Stimulated activated naive CD8-positive, alpha-beta T cell treated with anti-CD3 and anti-CD28 coated beads, Interleukin-15, Interleukin-2, amounts not matched to agents 100 U/mL and 50 U/mL, for 24 hours (primary cell): ENCODE results near the gene DDX51.
A peak's percentile ranks its signal among the peaks of the same experiment; 100 is the strongest.
"Not testable (repeated sequence)": the region's sequence is repeated elsewhere in the genome, so short reads cannot be mapped to it uniquely, and the experiment has no call there.

Experiments
- ATAC-seq: fragments of 150-1000 bp; cut with Tn5 transposase; one replicate; pipeline ENCODE4 v1.10.0; 2021
- DNase-seq: peaks from one replicate; pipeline ENCODE4 v3.0.0; 2021

The DDX51 gene

DNA sequence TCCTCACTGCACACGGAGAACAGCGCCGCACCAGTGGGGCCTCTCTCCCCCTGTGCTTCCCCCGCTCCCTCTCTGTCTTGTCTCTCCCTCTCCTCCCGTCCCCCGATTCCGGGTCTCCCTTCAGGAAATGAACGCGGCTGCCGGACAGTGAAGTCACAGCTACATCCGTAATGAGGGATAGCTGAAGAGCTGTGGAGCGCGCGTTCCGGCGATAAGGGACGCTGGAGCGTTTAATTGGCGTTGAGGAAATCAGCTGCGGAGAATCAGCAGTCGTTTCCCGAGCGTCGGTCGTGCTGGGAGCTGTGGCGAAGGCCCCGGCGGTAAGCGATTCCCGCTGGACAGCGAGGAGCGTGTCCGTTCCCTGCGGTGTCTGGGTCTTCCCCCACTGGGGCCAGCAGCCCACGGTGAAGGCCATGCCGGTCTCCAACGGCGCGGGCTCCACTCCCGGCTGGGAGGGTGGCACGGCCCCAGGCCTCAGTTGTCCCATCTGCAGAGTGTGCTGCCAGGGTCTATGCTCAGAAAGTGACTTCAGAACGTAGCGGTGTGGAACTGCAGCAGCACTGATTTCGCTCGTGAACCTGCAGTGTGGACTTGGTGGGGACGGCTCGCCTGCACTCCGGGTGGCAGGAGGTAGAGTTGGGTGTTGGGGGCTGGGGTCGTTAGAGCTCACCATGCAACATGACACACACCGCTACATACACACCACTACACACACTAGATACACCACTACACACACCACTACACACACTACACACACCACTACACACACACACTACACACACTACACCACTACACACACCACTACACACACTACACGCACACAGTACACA lies 11.0 kb upstream of the DDX51 start:
- no peak for ATAC-seq
- no peak for DNase-seq

DNA sequence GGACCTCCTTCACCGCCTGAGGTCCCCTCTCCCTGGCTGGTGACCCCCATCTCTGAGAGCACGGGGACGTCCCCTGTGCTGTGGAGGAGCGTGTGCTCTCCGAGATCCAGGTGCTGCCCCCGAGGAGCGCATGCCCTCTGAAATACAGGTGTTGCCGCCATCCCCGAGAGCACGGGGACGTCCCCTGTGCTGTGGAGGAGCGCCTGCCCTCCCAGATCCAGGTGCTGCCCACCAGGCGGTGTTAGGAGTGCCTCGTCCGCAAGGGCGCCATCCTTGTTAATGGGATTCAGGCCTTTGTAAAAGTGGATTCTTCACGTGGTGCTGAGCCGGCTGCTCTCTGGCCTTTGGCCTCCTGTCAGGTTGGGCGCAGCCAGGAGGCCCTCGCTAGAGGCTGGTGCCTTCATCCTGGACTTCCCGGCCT lies 10.2 kb upstream of the DDX51 start:
- ATAC-seq = no peak
- DNase-seq = no peak

DNA sequence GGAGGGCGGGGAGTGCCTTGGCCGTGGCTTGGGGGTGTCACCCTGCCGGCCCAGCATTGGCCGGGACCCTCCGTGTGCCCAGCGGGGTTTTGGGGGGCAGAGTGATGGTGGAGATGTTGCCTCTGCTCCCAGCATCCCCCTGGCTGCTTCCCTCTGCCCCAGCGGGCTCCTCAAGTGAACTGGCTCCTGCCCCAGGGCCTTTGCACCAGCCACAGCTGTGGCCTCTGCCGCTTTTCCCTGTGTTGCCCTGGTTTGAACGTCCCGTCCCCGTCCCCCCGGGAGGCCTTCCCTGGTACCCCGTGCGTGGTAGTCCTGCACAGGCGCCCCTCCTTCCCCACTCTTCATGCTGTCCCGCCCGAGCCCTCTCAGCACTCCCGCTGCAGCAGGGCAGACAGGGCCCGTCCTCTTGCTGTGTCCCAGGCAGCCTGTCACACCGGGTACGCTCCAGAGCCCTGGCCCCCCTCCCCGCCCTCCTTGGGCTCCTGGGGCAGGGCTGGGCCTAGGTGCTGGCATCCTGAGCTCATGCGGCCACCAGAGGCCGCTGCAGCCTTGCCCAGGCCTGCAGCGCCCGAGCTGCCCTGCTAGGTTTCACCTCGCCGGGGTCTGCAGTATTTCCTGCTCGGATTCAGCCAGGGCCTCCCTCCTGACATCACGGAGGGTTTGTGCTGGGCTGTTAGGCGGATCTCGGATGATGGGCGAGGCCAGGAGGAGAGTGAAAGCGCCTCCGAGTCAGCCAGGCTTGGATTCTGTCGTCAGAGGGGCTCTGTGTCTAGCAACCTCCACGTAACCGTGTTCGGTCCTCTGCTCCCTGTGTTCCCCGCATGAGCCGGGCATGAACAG lies 9.6 kb upstream of the DDX51 start:
- ATAC-seq (peak; percentile 87), DNase-seq (peak; percentile 70)

DNA sequence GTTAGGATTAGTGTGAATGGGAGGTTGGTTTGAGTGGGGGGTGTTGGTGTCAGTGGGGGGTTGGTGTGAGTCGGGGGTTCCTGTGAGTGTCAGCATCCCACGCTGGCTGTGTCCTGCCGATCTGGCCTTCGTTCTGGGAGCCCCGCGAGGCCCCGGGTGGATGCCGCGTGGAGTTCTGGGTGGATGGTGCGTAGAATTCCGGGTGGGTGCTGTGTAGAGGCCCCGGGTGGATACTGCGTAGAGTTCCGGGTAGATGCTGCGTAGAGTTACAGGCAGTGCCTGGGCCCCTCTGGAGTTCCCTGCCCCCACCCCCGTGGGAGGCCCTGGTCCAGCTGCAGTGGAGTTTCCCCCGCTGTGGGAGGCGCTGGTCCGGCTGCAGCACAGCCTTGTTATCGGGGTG lies 8.8 kb upstream of the DDX51 start:
- DNase-seq (no peak), ATAC-seq (no peak)

DNA sequence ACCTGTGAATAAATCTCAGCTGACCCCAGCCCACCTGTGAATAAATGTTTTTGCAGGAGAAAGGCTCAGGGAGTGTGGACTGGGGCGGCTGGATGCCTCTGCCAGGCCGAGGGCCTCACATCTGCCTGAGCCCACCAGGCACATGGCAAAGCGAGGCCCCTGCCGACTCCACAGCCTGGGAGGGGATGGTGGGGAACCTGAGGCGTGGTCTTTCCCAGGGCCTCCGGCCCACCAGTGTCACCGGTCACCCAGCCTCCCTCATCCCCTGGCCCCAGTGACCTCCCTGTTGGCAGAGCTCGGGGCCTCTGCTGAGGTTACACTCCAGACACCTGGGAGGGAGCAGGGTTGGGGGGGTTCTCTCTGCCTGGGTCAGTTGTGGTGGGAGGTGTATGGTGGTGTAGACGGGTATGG lies 8.3 kb upstream of the DDX51 start:
- no peak for ATAC-seq
- no peak for DNase-seq

DNA sequence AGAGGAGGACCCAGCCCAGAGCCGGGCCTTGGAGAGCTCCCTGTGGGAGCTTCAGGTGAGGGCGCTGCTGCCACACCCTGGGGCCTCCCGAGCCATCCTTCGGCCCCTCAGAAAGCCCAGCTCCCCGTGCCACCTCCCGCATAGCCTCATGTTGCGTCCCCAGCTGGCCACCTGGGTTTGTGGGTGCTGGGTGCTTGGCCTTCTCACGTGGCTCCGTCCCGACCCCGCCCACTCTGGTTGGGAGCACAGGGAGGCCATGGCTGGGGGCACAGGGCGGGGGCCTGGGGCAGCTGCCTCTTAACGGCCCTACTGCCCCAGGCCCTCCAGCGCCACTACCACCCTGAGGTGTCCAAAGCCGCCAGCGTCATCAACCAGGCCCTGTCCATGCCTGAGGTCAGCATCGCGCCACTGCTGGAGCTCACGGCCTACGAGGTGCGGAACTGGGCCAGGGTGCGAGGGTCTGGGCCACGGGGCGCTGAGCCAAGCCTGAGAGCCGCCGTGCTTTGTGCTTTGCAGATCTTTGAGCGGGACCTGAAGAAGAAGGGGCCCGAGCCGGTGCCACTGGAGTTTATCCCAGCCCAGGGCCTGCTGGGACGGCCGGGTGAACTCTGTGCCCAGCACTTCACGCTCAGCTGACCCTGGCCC lies 7.8 kb upstream of the DDX51 start:
- ATAC-seq = no peak
- no peak for DNase-seq

DNA sequence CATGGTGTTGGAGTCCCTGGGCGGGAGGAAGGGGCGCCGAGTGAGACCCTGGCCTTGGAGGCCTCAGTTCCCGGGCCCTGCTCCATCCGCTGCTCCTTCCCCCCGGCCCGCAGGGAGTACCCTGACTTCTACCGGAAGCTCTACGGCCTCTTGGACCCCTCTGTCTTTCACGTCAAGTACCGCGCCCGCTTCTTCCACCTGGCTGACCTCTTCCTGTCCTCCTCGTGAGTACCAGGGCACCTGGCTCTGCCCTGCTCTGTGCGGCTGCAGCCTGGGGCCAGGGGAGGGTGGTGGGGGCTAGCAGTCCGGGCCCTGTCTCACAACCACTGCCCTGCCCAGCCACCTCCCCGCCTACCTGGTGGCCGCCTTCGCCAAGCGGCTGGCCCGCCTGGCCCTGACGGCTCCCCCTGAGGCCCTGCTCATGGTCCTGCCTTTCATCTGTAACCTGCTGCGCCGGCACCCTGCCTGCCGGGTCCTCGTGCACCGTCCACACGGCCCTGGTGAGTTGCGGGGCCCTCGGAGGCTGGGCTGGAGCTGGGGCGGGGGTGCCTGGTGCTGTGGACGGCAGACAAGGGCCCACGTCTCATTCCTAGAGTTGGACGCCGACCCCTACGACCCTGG lies 7.1 kb upstream of the DDX51 start:
- no peak for ATAC-seq
- no peak for DNase-seq

DNA sequence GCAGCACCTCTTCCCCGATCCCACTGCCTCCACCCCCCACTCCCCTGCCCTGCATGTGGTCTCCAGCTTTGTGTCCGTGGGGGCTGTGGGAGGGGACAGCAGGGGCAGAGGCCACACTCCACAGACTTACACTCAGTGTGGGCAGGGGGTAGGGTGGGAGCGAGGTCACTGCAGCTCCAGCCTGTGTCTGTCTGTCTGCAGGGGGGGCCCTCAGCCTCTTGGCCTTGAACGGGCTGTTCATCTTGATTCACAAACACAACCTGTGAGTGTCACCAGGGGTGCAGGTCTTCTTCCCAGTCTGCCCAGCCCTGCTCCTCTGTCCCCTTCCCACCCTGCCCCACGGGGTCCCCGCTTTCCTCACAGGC lies 6.6 kb upstream of the DDX51 start:
- peak; percentile 3 for DNase-seq
- ATAC-seq = no peak

DNA sequence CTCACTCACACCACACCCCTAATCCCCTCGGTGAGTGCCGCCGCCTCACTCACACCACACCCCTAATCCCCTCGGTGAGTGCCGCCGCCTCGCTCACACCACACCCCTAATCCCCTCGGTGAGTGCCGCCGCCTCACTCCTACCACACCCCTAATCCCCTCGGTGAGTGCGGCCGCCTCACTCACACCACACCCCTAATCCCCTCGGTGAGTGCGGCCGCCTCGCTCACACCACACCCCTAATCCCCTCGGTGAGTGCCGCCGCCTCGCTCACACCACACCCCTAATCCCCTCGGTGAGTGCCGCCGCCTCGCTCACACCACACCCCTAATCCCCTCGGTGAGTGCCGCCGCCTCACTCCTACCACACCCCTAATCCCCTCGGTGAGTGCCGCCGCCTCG lies 5.4 kb upstream of the DDX51 start:
- not testable (repeated sequence) for ATAC-seq

DNA sequence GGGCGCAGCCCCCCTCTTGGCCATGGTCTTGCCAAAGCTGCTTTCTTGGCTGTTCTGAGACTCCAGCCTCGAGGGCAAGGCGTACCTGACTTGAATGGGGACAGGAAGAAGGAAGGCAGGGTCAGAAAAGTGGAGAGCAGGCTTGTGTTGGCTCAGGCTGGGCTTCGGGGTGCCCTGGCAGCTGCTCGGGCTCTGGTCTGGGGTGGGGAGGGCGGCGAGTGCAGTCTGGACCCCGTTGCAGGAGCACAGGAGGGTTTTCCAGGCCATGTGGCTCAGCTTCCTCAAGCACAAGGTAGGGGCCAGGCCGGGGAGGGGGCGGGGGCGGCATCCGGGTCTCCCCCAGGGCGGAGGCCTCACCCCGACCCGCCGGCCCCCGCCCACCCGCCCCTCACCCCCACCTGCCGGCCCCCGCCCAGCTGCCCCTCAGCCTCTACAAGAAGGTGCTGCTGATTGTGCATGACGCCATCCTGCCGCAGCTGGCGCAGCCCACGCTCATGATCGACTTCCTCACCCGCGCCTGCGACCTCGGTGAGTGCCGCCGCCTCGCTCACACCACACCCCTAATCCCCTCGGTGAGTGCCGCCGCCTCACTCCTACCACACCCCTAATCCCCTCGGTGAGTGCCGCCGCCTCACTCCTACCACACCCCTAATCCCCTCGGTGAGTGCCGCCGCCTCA lies 4.4 kb upstream of the DDX51 start:
- ATAC-seq = no peak
- no peak for DNase-seq

More for the DNA sequence above, 5.4 kb upstream of the DDX51 start:
- DNase-seq = not testable (repeated sequence)

DNA sequence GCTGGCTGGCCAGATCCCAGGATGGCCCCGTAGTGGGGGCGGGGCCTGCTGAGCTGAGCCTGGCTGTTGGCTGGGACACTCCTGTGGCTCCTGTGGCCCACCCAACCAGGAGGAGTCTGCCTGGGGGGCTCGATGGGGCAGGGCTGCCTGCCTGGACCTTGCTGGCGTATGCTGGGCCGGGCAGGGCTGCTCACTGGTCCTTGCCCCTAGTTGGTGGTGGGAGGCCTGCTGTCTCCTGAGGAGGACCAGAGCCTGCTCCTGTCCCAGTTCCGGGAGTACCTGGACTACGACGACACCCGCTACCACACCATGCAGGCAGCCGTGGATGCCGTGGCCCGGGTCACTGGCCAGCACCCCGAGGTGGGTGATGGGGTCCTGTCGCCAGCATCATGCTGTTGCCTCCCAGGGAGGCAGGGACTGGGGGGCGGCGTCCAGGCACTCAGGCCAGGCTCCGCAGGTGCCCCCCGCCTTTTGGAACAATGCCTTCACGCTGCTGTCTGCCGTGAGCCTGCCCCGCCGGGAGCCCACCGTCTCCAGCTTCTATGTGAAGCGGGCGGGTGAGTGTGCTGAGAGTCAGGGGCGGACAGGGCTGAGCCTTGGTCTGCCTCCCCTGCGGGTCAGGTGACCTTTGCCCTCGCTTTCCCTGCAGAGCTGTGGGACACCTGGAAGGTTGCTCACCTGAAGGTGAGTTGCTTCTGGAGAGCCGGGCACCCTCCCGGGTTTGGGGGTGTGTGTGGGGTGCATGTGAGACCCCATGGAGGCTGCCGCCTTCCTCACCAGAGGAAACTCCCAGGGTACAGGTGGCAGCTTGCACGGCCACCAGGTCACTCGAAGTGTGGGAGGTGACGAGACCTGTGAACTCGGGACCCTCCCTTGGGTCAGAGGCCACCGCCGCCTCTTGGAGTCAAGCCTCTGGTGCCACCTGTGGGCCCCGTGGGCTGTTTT lies 3.6 kb upstream of the DDX51 start:
- DNase-seq (peak; percentile 2), ATAC-seq (no peak)

DNA sequence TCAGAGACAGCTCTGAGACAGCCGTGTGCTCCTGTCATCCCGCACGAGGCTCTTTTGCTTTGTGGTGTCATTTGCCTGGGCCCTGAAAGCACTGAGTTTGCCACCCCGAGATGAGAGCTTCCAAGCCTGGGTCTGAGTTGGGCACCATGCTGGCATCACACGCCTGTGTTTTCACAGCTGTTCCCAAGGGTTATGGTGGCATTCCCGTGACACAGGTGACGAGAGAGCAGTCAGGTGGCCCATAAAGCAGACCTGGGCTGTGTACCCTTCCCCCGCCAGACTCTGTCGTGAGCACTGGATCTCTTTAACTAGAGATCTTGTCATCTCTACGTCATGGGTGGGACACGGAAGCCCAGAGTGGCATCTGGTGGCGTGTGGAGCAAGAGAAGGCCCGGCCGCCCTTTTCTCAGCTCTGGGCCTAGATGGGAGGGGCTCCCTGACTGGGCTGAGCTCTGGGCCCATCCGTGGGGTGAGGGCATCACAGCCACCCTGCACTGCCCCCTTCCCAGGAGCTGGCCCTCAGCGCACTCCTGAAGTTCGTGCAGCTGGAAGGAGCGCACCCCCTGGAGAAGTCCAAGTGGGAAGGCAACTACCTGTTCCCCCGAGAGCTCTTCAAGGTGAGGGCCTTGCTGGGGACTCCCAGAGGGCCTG lies 2.8 kb upstream of the DDX51 start:
- no peak for DNase-seq
- no peak for ATAC-seq

DNA sequence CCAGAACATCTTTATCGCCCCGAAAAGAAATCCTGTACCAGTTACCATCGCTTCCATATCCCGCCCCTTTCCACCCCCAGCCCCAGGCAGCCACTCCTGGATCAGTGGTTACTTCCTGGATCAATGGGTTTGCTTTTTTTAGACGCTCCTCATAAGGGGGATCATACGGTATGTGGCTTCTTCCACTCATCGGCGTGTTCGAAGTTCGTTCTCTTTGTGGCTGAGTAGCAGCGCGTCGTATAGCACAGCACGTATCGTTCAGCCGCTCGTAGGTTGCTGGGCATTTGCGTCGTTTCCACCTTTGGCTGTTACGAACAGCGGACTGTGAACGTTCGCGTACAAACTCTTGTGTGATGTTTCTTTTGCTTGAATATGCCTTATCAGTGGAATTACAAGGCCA lies 2.0 kb upstream of the DDX51 start:
- ATAC-seq (no peak), DNase-seq (no peak)

DNA sequence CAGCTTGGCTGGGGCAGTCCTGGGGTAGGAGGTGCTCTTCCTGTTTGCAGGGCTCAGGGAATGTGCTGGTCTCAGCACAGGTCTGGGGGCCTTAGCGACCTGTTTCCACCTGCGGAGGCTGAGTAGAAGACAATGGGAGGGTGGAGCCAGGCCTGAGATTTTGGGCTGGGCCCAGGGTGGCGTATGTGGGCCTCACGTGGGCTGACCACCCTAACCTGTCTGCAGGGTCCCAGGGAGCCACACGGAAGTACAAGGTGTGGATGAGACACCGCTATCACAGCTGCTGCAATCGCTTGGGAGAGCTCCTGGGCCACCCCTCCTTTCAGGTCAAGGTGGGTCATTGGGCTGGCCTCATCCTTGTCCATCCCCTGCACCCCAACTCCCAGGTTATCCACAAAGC lies 1.2 kb upstream of the DDX51 start:
- DNase-seq = no peak
- no peak for ATAC-seq

DNA sequence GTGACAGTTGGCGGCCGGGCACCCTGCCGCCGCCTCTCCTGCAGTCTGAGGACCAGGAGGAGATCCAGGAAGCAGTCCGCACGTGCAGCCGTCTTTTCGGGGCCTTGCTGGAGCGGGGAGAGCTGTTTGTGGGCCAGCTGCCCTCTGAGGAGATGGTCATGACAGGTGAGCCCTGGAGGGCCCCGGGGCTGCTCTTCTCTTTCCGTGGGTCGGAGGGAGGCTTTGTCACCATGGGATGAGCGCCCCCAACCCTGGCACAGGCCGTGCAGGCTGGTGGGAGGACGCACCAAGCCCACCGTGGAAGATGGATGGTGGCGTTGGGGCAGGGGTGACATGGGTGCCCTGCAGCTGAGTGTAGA lies 670 bp upstream of the DDX51 start:
- ATAC-seq = peak; percentile 0
- DNase-seq = no peak

DNA sequence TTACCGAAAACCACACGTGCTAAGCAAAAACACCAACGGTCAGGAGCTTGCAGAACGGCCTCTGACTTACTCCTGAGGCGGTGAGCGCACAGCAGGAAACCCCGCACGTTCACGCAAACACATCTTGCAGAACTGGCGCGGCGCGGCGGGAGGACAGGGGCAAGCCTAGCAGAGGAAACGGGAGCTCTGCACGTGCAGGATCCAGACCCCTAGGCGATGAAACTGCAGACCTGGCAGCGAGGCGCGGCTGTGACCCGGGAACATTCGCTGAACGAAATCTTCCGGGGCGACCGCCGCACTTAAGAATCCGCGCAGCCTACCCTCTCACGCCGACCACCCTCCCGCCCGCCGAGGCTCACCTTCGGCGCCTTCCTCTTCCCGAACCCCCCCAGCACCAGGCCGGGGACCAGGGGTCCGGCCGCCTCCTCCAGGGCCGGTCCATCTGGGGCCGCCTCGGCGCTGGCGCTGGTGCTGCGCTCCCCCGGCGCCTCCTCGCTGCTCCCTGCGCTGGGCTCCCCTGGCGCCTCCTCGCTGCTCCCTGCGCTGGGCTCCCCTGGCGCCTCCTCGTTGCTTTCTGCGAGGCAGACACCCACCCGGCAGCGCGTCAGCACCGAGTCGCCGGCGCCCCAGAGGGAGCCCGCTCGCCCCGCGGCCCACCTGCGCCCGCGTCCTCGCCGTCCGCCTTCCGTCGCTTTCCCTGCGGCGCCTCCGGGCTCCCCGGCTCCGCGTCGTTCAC lies 615 bp downstream of the DDX51 start:
- DNase-seq (no peak), ATAC-seq (peak; percentile 26)

DNA sequence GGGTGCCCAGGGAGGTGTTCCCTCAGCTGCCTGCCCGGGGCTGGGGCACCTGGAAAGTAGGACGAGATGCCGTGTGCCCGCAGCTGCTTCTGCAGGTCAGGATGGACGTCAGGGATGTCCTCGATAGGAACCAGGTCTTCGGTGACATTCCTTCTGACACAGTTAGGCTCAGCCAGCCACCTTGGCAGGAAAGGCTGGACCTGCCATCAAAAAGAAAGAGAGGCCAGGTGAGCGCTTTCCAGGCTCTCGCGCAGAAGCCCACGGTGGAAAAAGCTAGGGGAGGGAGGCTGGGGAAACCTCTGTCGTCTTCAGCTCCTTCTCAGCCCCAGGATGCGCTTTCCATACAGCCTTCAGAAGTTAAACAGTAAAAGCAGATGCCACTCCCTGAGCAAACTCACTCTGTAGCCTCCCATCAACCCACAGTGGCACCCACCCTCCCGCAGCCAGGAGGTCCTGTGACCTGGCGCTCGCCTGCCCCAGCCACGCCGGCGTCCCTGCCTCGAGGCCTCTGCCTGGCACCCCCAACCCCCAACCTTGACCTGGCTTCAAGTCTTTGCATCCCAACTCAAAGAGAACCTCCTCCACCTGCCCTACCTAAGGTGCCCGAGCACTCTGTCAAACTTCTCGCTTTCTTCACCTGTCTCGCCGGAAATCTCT lies 1.3 kb downstream of the DDX51 start:
- no peak for DNase-seq
- ATAC-seq = no peak

DNA sequence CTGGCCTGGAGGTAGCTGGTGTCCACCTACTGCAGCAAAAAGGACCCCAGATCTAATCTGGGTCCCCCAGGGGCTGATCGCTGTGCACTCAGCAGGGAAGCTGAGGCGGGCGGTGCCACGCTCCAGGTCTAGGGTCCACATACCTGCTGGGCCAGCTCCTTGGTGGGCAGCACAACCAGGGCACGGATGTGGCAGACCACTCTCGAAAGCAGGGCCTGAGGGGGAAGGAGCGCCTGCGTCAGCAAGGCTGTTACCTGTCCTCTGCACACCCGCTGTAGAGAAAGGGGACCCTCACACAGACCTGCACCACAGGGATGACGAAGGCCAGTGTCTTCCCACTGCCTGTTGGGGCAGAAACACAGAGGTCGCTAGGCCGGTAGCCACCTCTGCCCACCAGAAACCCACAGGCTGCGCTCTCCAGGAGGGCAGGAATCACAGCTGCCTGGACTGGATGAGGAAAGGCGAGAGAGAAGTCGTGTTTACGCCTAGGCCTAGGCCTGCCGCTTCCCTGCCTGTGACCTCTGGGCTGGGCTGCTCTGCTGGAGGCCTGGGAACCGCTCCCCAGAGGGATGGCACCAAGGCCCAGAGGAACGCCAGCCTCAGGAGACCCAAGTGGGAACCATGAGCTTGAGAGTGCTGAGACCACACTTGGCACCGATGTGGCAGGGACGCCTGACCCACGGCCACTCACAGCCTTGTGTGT lies 2.0 kb downstream of the DDX51 start:
- no peak for ATAC-seq
- no peak for DNase-seq
